HCT116 (cell line): Measurements from ENCODE around the gene GNAT1.

ENCODE experiments used
- CEBPB ChIP-seq: IDR thresholded peaks from 2 replicates; pipeline ENCODE4 v1.6.1; 2012; ENCODE audit warnings: low read depth
- EZH2phosphoT487 ChIP-seq: fragments of 200-600 bp; IDR thresholded peaks from 2 replicates; pipeline ENCODE4 v1.6.1; 2018; ENCODE audit warnings: antibody characterized with exemption, borderline replicate concordance
- POLR2A ChIP-seq: IDR thresholded peaks from 2 replicates; pipeline ENCODE4 v1.7.0; 2011; ENCODE audit warnings: borderline replicate concordance; ENCODE audit not compliant: insufficient read depth, insufficient read length; ENCODE audit errors: extremely low read depth
- POLR2AphosphoS5 ChIP-seq: IDR thresholded peaks from 2 replicates; pipeline ENCODE4 v1.6.1; 2011; ENCODE audit warnings: mild to moderate bottlenecking, low read depth, low read length, moderate library complexity
- SP1 ChIP-seq: IDR thresholded peaks from 2 replicates; pipeline ENCODE4 v1.6.1; 2012; ENCODE audit warnings: low read depth
- TCF7L2 ChIP-seq: IDR thresholded peaks from 2 replicates; pipeline ENCODE4 v1.7.0; 2011; ENCODE audit warnings: borderline replicate concordance, inconsistent platforms; ENCODE audit not compliant: insufficient read depth, insufficient read length; ENCODE audit errors: extremely low read depth
- YY1 ChIP-seq: IDR thresholded peaks from 2 replicates; pipeline ENCODE4 v1.6.1; 2011; ENCODE audit warnings: low read length, low read depth, moderate library complexity, mild to moderate bottlenecking; ENCODE audit not compliant: insufficient replicate concordance; ENCODE audit errors: extremely low read depth
- ZNF274 ChIP-seq: fragments of 200-500 bp; sonication (Bioruptor generic); IDR thresholded peaks from 2 replicates; pipeline ENCODE4 v1.6.1; 2014; ENCODE audit warnings: mild to moderate bottlenecking, low read depth, low read length, inconsistent platforms
- TF ChIP-seq, protein P1 (sequence below), 3 experiments: fragments of 200-600 bp in 1 of 3; sonication (generic) in 1 of 3; IDR thresholded peaks in 2 of 3; conservative IDR thresholded peaks in 1 of 3; 2 replicates each; pipeline ENCODE4 v1.5.1; 2012 to 2017; ENCODE audit warnings: low read depth in 2 of 3, low read length in 2 of 3, antibody characterized with exemption in 1 of 3, borderline replicate concordance in 1 of 3, control low read depth in 1 of 3, mild to moderate bottlenecking in 1 of 3, mixed read lengths in 1 of 3, mixed run types in 1 of 3, moderate library complexity in 1 of 3; ENCODE audit not compliant: insufficient read depth in 1 of 3
- TF ChIP-seq, protein P2 (sequence below): IDR thresholded peaks from 2 replicates; pipeline ENCODE4 v1.6.1; 2012; ENCODE audit warnings: low read depth
- TF ChIP-seq, protein P3 (sequence below): IDR thresholded peaks from 2 replicates; pipeline ENCODE4 v1.6.1; 2011; ENCODE audit warnings: mild to moderate bottlenecking, low read length, moderate library complexity; ENCODE audit not compliant: insufficient replicate concordance; ENCODE audit errors: extremely low read depth

DNA sequence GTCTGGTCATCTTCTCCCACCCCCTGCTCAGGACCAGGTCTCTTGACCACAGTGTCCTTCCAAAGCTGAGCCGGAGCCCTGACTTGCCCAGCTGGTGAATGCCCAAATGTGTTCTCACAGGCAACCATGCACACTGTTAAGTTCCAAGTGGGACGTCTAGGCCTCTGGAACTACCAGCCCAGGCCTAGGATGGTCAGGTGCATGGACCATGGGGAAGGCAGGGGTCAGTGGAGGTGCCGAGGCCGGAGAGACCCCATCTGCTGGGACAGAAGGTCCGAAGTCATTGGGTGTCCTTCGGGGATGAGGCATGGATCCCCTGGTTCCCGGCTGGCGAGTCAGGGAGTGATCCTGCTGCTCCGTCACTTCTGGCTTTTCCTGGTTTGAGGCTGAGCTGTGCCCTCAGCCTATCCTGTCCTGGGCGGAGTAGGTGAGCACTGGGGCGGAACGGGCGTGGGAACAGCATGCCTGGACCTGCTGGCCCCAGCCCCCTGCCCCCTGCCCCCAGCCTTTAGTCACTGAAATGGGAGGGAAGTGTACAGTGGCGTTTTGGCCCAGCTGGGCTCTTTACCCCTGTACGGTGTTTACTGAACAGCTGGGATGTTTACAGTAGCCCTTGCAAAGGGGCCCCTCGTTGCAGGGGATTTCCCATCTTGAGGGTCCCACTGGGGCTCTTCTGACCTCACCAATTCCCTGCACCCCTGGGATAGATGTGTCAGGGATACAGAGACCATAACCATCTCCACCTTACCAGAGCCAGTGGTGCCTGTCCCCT is 24.2 kb upstream of the GNAT1 start:
- TF ChIP-seq, protein P1, sequence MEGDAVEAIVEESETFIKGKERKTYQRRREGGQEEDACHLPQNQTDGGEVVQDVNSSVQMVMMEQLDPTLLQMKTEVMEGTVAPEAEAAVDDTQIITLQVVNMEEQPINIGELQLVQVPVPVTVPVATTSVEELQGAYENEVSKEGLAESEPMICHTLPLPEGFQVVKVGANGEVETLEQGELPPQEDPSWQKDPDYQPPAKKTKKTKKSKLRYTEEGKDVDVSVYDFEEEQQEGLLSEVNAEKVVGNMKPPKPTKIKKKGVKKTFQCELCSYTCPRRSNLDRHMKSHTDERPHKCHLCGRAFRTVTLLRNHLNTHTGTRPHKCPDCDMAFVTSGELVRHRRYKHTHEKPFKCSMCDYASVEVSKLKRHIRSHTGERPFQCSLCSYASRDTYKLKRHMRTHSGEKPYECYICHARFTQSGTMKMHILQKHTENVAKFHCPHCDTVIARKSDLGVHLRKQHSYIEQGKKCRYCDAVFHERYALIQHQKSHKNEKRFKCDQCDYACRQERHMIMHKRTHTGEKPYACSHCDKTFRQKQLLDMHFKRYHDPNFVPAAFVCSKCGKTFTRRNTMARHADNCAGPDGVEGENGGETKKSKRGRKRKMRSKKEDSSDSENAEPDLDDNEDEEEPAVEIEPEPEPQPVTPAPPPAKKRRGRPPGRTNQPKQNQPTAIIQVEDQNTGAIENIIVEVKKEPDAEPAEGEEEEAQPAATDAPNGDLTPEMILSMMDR (IDR thresholded peaks at IDR 0.05 in 2 of 3, conservative IDR thresholded peaks at IDR 0.05 in 1 of 3; ENCODE audit: borderline replicate concordance in 1 of 3, insufficient read depth in 1 of 3, low read depth in 2 of 3, low read length in 2 of 3), result no peak
- TF ChIP-seq, protein P2, sequence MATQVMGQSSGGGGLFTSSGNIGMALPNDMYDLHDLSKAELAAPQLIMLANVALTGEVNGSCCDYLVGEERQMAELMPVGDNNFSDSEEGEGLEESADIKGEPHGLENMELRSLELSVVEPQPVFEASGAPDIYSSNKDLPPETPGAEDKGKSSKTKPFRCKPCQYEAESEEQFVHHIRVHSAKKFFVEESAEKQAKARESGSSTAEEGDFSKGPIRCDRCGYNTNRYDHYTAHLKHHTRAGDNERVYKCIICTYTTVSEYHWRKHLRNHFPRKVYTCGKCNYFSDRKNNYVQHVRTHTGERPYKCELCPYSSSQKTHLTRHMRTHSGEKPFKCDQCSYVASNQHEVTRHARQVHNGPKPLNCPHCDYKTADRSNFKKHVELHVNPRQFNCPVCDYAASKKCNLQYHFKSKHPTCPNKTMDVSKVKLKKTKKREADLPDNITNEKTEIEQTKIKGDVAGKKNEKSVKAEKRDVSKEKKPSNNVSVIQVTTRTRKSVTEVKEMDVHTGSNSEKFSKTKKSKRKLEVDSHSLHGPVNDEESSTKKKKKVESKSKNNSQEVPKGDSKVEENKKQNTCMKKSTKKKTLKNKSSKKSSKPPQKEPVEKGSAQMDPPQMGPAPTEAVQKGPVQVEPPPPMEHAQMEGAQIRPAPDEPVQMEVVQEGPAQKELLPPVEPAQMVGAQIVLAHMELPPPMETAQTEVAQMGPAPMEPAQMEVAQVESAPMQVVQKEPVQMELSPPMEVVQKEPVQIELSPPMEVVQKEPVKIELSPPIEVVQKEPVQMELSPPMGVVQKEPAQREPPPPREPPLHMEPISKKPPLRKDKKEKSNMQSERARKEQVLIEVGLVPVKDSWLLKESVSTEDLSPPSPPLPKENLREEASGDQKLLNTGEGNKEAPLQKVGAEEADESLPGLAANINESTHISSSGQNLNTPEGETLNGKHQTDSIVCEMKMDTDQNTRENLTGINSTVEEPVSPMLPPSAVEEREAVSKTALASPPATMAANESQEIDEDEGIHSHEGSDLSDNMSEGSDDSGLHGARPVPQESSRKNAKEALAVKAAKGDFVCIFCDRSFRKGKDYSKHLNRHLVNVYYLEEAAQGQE, result no peak
- TF ChIP-seq POLR2AphosphoS5 (no peak), TCF7L2 (no peak), SP1 (no peak), YY1 (no peak), ZNF274 (no peak), POLR2A (no peak), CEBPB (no peak), EZH2phosphoT487 (no peak)
- TF ChIP-seq, protein P3, sequence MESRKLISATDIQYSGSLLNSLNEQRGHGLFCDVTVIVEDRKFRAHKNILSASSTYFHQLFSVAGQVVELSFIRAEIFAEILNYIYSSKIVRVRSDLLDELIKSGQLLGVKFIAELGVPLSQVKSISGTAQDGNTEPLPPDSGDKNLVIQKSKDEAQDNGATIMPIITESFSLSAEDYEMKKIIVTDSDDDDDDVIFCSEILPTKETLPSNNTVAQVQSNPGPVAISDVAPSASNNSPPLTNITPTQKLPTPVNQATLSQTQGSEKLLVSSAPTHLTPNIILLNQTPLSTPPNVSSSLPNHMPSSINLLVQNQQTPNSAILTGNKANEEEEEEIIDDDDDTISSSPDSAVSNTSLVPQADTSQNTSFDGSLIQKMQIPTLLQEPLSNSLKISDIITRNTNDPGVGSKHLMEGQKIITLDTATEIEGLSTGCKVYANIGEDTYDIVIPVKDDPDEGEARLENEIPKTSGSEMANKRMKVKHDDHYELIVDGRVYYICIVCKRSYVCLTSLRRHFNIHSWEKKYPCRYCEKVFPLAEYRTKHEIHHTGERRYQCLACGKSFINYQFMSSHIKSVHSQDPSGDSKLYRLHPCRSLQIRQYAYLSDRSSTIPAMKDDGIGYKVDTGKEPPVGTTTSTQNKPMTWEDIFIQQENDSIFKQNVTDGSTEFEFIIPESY, result no peak
